ENCODE data around the gene PFKFB4. TPM values are rescaled to one million over a fixed set of nuclear protein-coding genes. Genes with fewer than 3 reads are reported as not detected.
"Not testable (repeated sequence)": the region's sequence is repeated elsewhere in the genome, so short reads cannot be mapped to it uniquely, and the experiment has no call there.

The PFKFB4 gene
- total and polyA plus RNA-seq, 9 of the 15 experiments (the other 6 are each of a cell fraction or from before 2014, with no cell fraction given): 0.92 to 56.3 (median 13.5) TPM

- TF ChIP-seq POLR2AphosphoS5 (IDR thresholded peaks at IDR 0.05; ENCODE audit: control insufficient read depth, insufficient read depth, low read depth, low read length) (no peak), RFX7 (CRISPR knock-in tag; IDR thresholded peaks at IDR 0.05) (no peak), COPS2 (conservative IDR thresholded peaks at IDR 0.05) (no peak)
Observed at GRCh38 chr3:48532271-48532976, 24.2 kb downstream of the PFKFB4 start (continued).

- H3K9ac ChIP-seq (ENCODE audit: insufficient read depth in 1 of 2, low read depth in 2 of 2, low read length in 2 of 2); H3K79me2 ChIP-seq (ENCODE audit: control insufficient read depth, insufficient read depth, low read length); H3K9me3 ChIP-seq (replicated peaks; ENCODE audit: control insufficient read depth, insufficient read depth, low read depth, low read length); H3K9me1 ChIP-seq (ENCODE audit: control insufficient read depth, insufficient read depth, low read length); H2AFZ ChIP-seq (ENCODE audit: low read depth, low read length); H3K4me2 ChIP-seq (ENCODE audit: insufficient read depth, low read length); H3K4me1 ChIP-seq (replicated peaks in 1 of 2; ENCODE audit: control insufficient read depth in 2 of 2, insufficient read depth in 2 of 2, low read length in 2 of 2); DNase-seq (ENCODE audit: extremely low read depth in 1 of 4, low spot score in 3 of 4); FAIRE-seq; intact Hi-C loops (cut with micrococcal nuclease); in situ Hi-C loops (cut with MboI); ATAC-seq; H4K20me1 ChIP-seq (replicated peaks; ENCODE audit: control insufficient read depth, insufficient read depth, low read length); H3K27me3 ChIP-seq (ENCODE audit: control insufficient read depth in 2 of 2, insufficient read depth in 2 of 2, low read length in 2 of 2); H3K4me3 ChIP-seq; BruUV-seq (replicated peaks); H3K27ac ChIP-seq (ENCODE audit: extremely low read depth, low read depth, low read length); CTCF ChIA-PET (ENCODE audit: low intra/inter-chr PET ratio): not testable (repeated sequence)
- WGBS (ENCODE audit: insufficient coverage, low coverage, missing lambda C conversion rate): 82% methylated on average over 1 of the region's 4 CpGs
- peaks cover 48% of the 10 kb centered on the region for H3K36me3 ChIP-seq (ENCODE audit: control insufficient read depth, insufficient read depth, low read length)
- POLR2A ChIA-PET: interaction anchor here (1.8 kb wide), 1 partner anchor 11 kb away, joined by 5 read pairs; no protein-coding TSS in a partner anchor
Observed at GRCh38 chr3:48530701-48531100, 25.9 kb downstream of the PFKFB4 start.

- FAIRE-seq: no peak
- 80% methylated on average over 3 of the region's 3 CpGs for WGBS (ENCODE audit: insufficient coverage, low coverage, missing lambda C conversion rate)
- intact Hi-C loops (cut with micrococcal nuclease): no loop called here
Observed at GRCh38 chr3:48528754-48529153, 27.8 kb downstream of the PFKFB4 start.

More at GRCh38 chr3:48528754-48529153, 27.8 kb downstream of the PFKFB4 start:
- H3K4me1 ChIP-seq (replicated peaks in 1 of 2; ENCODE audit: control insufficient read depth in 2 of 2, insufficient read depth in 2 of 2, low read length in 2 of 2): no peaks in the 10 kb centered on the region
- no TSS peak for BruUV-seq (replicated peaks)
- TF ChIP-seq ZNF583 (CRISPR knock-in tag; IDR thresholded peaks at IDR 0.05): no peak
- TF ChIP-seq HIVEP1 (CRISPR knock-in tag; IDR thresholded peaks at IDR 0.05): no peak
- no peak for TF ChIP-seq POLR3A (IDR thresholded peaks at IDR 0.05; ENCODE audit: borderline replicate concordance, extremely low read depth, insufficient read depth, insufficient read length)
- no peak for TF ChIP-seq ETV6 (IDR thresholded peaks at IDR 0.05; ENCODE audit: borderline replicate concordance in 1 of 2, low read depth in 2 of 2, low read length in 1 of 2)
- TF ChIP-seq ETV6 (CRISPR knock-in tag; IDR thresholded peaks at IDR 0.05; ENCODE audit: borderline replicate concordance): no peak
- no peaks in the 10 kb centered on the region for H3K9me3 ChIP-seq (replicated peaks; ENCODE audit: control insufficient read depth, insufficient read depth, low read depth, low read length)
- peaks cover 45% of the 10 kb centered on the region for H3K36me3 ChIP-seq (ENCODE audit: control insufficient read depth, insufficient read depth, low read length)
- no peak overlapping the region for H3K9ac ChIP-seq (ENCODE audit: insufficient read depth in 1 of 2, low read depth in 2 of 2, low read length in 2 of 2)
- H3K9me1 ChIP-seq (ENCODE audit: control insufficient read depth, insufficient read depth, low read length): peaks cover 3% of the 10 kb centered on the region
- in situ Hi-C loops (cut with MboI): no loop called here
- H3K79me2 ChIP-seq (ENCODE audit: control insufficient read depth, insufficient read depth, low read length): no peaks in the 10 kb centered on the region
- ATAC-seq: no peak
- H3K27ac ChIP-seq (ENCODE audit: extremely low read depth, low read depth, low read length): no peak overlapping the region
- ChIA-PET CTCF (ENCODE audit: low intra/inter-chr PET ratio) (no interaction called here), POLR2A (no interaction called here)
- H3K4me2 ChIP-seq (ENCODE audit: insufficient read depth, low read length): no peak overlapping the region
- no peak for DNase-seq (ENCODE audit: extremely low read depth in 1 of 4, low spot score in 3 of 4)
- no peak overlapping the region for H3K4me3 ChIP-seq
- H4K20me1 ChIP-seq (replicated peaks; ENCODE audit: control insufficient read depth, insufficient read depth, low read length): no peaks in the 10 kb centered on the region
- H3K27me3 ChIP-seq (ENCODE audit: control insufficient read depth in 2 of 2, insufficient read depth in 2 of 2, low read length in 2 of 2): no peaks in the 10 kb centered on the region
- no peak overlapping the region for H2AFZ ChIP-seq (ENCODE audit: low read depth, low read length)

All from K562 (cell line).